Stimulated activated CD8-positive, alpha-beta memory T cell treated with anti-CD3 and anti-CD28 coated beads, Interleukin-15, amount 100 ng/mL, for 48 hours (primary cell): Measurements from ENCODE around the gene ARL4D.
"Not testable (repeated sequence)": the region's sequence is repeated elsewhere in the genome, so short reads cannot be mapped to it uniquely, and the experiment has no call there.

Source experiments
- DNase-seq, 2 donors: peaks; one replicate each; pipeline ENCODE4 v3.0.0-alpha.2; 2020; ENCODE audit warnings: low read depth in 2 of 2

Gene ARL4D

GRCh38 chr17:43369986-43370385, 28.8 kb upstream of the ARL4D start:
- no peak for DNase-seq

GRCh38 chr17:43371227-43371821, 27.5 kb upstream of the ARL4D start:
- no peak for DNase-seq

GRCh38 chr17:43372273-43372911, 26.4 kb upstream of the ARL4D start:
- no peak for DNase-seq

- no peak for DNase-seq
These were observed 25.4 kb upstream of the ARL4D start for GRCh38 chr17:43373356-43373755.

GRCh38 chr17:43375915-43376314, 22.9 kb upstream of the ARL4D start:
- not testable (repeated sequence) for DNase-seq

- no peak for DNase-seq
These were observed 21.6 kb upstream of the ARL4D start for GRCh38 chr17:43377056-43377810.

GRCh38 chr17:43378766-43379165, 20.0 kb upstream of the ARL4D start:
- DNase-seq, result no peak

GRCh38 chr17:43380307-43380706, 18.5 kb upstream of the ARL4D start:
- no peak for DNase-seq

- no peak for DNase-seq
These were observed 17.6 kb upstream of the ARL4D start for GRCh38 chr17:43381204-43381603.

GRCh38 chr17:43381621-43382020, 17.2 kb upstream of the ARL4D start:
- DNase-seq, result no peak

- no peak for DNase-seq
These were observed 16.0 kb upstream of the ARL4D start for GRCh38 chr17:43382776-43383175.

GRCh38 chr17:43383372-43383771, 15.4 kb upstream of the ARL4D start:
- no peak for DNase-seq

GRCh38 chr17:43383826-43384475, 14.8 kb upstream of the ARL4D start:
- DNase-seq, result no peak

GRCh38 chr17:43384476-43384862, 14.3 kb upstream of the ARL4D start:
- no peak for DNase-seq

- DNase-seq, result no peak
These were observed 13.6 kb upstream of the ARL4D start for GRCh38 chr17:43385046-43385831.

GRCh38 chr17:43388359-43389045, 10.3 kb upstream of the ARL4D start:
- peak; percentile 82 to 83 for DNase-seq

GRCh38 chr17:43389046-43389947, 9.5 kb upstream of the ARL4D start:
- peak; percentile 71 to 81 for DNase-seq

GRCh38 chr17:43392397-43392796, 6.4 kb upstream of the ARL4D start:
- no peak for DNase-seq

- DNase-seq, result peak; percentile 72
These were observed 4.8 kb upstream of the ARL4D start for GRCh38 chr17:43393944-43394482.

- not testable (repeated sequence) for DNase-seq
These were observed 4.1 kb upstream of the ARL4D start for GRCh38 chr17:43394696-43395095.
